MM.1S (cell line): ENCODE measurements around the gene IGSF9B.

Source experiments
- EZH2phosphoT487 ChIP-seq: fragments of 300-600 bp; sonication (generic); IDR thresholded peaks from 2 replicates; pipeline ENCODE4 v1.6.1; 2018; ENCODE audit warnings: antibody characterized with exemption, low read length
- TF ChIP-seq, protein P1 (sequence below): fragments of 300-600 bp; sonication (generic); IDR thresholded peaks from 2 replicates; pipeline ENCODE4 v1.5.1; 2016; ENCODE audit warnings: antibody characterized with exemption, low read length, mixed read lengths

DNA sequence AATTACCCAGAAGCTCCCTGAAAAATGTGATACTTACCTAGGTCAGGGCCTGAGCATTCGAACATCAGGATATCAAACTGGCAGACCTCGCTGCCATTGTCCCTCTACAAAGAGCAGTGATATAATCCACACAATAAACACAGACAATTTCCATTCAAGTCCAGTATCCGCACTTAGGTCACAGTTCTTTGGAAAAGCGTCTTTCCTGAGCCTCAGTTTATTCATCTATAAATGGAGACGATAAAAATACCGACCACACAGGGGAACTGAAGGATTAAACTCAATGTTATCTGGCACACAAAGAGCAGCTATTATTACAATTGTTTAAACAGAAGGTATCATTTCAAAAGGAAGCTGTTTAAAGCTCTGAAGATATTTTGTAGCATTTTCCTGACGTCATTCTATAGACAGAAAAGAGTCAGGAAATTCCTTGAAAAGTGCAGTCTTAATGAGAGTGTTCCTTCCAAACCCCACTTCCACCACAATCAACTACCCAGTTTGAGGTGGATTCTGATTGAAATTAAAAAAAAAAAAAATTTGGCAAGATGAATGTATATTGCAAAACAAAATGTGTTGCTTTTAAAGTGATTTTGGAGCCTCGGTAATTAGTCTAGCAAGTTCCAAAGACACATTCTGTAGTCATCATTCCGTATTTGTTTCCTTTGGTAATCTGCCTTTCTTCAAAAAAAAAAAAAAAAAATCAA lies 47.2 kb upstream of the IGSF9B start:
- TF ChIP-seq, protein P1, sequence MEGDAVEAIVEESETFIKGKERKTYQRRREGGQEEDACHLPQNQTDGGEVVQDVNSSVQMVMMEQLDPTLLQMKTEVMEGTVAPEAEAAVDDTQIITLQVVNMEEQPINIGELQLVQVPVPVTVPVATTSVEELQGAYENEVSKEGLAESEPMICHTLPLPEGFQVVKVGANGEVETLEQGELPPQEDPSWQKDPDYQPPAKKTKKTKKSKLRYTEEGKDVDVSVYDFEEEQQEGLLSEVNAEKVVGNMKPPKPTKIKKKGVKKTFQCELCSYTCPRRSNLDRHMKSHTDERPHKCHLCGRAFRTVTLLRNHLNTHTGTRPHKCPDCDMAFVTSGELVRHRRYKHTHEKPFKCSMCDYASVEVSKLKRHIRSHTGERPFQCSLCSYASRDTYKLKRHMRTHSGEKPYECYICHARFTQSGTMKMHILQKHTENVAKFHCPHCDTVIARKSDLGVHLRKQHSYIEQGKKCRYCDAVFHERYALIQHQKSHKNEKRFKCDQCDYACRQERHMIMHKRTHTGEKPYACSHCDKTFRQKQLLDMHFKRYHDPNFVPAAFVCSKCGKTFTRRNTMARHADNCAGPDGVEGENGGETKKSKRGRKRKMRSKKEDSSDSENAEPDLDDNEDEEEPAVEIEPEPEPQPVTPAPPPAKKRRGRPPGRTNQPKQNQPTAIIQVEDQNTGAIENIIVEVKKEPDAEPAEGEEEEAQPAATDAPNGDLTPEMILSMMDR = no peak
- TF ChIP-seq EZH2phosphoT487 = no peak
